LHCN-M2 (cell line): ENCODE data around the gene NEUROD2. TPM values are rescaled to one million over a fixed set of nuclear protein-coding genes. Genes with fewer than 3 reads are reported as not detected.

Source experiments
- DNase-seq: peaks from one replicate; pipeline ENCODE4 v3.0.0-alpha.2; 2012; ENCODE audit warnings: low read depth
- total RNA-seq: library from RNA; depleted of rRNA; stranded (reverse); fragments of >200 nt; gene quantifications from 2 replicates; pipeline ENCODE4 v1.2.3, GENCODE V29; 2014; rRNA removed

NEUROD2 gene
- total RNA-seq, 1 experiment from 2014 or later = not detected

DNA sequence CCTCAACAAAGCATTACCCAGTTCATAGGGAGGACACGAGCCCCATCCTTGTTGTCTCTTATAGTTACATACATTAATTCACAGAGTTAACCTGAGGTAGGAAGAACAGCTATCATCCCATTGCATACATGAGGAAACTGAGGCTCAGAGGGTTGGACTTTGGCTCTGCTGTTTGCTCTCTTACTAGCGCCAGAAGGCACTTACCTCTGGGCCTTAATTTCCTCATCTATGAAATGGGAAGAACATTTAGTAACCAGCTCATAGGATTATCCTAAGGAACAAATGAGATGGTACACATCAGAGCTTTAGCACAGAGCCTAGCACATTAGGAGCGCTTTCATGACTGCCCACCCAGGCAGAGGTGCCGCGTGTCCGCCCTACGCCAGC, 27.6 kb downstream of the NEUROD2 start:
- DNase-seq = no peak

DNA sequence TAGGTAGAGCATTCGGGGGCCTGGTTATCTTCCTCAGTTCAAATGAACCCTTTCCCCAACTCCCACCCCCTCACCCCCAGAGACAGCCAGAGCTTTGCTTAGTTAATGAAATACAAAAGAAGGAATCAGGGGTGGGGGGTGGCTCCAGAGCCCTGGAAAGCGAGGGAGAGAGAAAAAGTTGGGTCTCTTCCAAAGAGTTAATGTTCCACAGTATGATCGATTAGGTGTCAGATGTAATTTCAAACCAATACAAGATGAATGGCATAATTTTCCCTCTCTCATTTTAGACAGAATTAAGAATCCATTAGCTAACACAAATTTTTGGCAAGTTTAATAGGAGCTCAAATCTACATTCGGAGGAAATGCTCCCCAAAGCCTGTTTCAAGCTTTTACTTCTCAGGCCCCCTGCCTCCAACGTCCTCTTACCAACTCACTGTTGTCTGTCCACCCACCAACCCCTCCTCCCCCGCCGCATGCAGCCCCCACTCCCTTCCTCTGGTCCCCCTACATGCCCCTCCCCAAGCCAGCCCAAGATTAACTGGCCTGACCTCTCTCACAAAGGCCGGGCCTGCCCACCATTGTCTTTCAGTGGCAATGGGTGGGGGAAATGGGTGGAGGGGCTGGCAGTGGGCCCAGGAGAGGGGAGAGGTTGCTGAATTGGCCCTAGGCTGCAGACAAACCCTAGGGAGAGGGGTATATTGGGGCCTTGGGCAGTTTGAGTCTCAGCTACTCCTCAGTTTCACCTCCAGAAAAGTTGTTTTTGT, 28.2 kb downstream of the NEUROD2 start:
- DNase-seq = no peak

DNA sequence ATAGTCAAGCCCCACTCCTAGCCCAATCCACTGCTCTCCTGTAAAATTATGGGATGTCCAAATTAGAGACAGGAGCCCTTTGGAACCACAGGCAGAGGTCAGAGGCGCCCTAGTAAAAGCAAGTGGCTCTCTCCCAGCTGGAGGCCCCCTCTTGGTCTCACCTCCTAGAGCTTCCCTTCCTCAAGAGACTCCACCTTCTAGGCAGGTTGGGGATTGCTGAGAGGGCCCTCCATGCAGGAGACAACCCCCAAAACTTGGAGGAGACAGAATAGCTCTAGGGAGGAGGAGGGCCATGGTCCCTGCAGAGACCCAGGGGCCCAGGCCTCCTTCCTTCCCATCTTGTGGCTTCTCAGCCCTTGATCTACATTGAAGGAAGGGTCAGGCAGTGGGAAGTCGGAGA, 29.4 kb downstream of the NEUROD2 start:
- DNase-seq = no peak

DNA sequence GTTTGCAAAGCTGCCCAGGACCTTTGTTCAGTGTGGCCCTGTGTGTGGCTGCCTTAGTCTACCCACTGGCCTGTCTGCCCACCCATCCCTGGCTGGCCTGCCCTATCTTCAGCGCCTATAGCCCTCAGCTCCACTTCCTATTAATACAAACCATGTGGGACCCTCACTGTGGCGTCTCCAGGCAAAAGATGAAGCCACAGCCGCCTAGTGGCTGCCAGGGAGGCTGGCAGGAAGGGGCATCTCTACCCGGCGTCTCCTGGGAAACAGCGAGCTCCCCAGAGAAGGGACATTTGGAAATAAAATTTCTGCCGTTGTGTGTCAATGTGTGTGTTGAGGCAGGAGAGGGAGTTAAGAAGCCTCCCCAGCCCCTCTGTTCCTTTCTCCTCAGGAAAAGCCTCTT, 31.5 kb downstream of the NEUROD2 start:
- peak; percentile 10 for DNase-seq

DNA sequence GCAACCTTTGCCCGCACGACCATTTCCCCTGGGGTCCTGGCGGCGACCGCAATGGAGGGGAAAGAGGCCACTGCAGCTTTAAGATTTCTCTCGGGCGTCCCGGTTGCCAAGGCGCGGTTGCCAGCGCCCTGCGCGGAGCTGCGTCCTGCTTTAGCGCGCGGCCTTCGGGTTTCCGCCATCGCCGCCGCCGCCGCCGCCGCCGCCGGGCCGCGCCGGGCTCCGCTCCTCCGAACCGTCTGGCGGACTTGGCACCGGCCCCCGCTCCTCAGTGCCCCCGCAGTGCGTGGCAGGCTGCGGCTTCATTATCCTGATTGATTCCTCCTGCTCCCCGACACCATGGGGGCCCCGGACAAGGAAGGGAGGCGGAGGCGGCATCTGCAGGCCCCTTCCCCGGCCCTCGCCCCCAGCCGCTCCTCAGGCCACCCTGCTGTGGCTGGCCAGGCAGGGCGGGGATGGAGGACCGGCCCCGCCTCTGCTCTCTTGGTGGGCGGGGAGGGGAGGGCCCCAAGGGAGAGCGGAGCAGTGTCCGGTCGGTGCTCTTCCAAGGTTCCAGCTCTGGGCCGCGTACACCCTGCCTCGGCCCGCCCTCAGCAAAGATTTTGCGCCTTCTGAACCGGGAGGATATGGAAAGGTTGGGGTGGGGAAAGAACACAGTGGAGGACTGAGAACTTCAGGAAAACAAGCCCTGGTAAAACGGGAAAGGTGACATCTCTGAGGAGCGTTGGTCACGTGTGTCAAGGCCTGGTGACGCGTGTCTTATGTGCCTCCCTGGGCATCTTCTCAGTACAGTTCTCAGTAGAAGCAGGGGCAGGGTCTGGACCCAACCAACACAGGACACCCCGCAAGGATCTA, 34.0 kb downstream of the NEUROD2 start:
- peak; percentile 50 for DNase-seq

DNA sequence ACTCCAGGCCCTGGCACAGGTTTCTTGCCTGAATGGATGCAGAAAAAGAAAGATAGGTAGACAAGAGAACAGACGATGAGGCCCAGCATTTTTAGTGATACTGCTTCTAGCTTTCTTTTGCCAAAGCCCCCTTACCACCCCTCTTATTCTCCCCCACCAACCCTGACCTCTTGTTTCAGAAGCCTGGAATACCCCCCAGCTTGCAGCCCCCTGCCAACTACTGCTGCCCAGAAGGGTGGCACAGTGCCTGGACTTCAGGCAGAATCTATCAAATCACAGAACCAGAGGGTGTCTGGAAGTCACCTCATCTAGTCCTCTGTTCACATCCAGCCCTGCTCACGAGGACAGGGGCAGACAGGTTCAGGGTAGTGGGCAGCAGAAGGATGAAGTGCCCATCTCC, 35.6 kb downstream of the NEUROD2 start:
- DNase-seq = no peak

DNA sequence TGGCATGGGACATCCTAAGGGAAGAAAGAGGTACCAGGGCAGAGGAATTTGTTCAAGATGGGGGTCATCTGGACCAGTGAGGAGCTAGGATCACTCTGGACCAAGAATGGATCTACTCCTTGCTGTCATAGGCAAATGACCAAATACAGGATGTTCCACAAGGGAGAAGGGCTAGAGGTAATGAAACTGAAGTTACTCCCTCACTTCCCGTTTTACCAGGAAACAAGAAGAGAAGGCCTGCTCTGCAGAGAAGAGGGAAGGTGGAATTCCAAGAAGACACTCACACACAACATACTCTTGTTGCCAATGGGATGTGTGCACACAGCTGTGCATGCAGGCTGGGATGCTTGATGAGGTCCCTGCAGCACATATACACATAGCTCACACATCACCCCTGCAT, 38.6 kb downstream of the NEUROD2 start:
- no peak for DNase-seq

DNA sequence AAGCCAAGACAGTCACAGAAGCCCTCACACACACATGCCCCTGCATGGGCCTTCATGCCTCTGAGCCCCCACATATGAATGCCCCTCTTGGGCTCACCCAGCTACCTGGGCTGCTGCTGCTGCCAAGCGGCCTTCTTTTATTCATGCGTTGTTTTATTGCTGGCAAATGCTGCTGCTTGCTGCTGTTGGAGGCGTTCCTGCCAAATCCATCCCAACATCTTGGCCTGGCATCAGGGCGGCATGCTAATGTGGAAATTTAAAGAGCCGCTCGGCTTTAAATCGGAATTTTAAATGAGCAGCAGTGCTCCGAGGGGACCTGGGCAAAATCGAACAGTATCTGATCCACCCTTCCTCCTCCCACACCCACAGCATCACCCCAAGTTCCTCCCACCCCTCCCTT, 39.0 kb downstream of the NEUROD2 start:
- no peak for DNase-seq

DNA sequence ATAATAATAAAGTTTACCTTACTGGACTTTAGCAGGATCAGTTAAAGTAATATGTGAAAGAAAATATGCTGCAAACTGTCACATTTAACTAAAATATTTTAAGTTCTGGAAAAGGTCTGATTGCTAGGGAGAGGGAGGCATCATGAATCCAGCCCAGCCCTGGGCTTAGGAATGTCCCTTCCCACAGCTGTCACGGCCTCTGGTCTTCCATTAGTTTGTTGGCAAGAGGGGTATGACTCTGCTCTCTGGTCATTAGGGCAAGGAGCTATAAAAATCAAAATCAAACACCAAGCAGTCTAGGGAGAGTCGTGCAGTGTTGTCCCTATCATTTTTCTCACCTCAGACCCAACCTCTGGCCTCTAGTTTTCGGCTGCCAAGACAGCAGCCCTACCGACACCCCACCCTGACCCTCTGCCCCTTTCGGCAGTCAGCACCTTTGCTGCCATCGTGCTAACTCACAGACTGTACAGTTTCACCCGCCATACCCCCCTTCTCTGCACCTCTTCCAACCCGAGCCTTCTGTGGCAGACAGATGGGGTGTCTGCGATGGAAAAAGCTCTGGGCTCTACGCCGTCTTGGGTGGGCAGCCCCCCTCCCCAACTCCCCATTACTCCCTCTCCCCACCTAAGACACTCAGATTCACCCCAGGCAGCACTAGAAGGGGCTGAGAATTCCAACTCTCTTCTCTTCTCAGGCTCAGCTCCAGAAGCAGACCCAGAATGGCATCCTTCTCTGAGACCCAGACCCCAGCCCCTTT, 41.4 kb downstream of the NEUROD2 start:
- no peak for DNase-seq

DNA sequence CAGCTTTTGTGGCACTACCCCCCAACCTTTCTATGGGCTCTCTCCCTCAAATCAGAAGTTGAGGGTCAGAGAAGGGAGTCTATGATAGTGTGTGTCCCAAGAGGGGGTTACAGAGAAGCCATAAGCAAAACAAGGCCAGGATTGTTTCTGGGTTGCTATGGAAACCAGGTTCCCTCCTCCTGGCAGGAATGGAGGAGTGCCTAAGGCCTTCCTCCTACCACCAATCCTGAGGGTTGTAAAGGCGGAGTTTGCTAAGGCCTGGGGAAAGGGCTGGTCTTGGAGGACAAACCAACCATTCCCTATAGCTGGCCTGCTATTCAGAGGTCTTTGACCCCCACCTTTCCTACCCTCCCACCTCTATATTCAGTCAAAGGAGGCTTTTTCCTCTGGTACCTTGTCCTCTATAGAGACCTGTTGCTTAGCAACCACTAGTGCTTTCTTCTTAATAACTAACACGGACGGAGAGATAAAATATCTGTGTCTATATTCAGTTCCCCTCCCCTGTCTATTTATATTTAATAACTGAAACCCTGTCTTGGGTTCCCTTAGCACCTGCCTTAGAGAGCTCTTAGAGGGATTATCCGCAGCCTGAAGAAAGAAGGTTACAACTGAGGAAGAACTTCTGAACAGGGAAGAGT, 43.4 kb downstream of the NEUROD2 start:
- DNase-seq = no peak

DNA sequence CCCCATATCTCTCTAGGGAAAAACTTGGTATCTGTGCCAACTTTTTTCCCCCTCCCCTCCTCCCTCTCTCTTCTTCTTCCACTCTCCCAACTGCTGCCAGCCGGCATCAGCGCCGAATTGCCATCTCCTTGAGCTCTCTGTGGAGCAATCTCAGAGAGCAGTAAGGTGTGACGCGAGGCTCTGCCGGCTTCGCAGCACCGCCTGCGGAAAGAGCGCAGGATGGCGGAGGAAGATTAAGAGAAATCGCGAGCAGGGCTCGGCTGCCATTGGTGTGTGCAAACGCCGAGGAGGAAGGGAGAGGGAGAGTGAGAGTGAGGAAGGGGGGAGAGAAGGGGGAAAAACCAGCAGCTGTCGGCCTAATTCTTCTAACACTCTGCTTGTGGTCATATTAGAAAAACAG, 44.2 kb downstream of the NEUROD2 start:
- no peak for DNase-seq

DNA sequence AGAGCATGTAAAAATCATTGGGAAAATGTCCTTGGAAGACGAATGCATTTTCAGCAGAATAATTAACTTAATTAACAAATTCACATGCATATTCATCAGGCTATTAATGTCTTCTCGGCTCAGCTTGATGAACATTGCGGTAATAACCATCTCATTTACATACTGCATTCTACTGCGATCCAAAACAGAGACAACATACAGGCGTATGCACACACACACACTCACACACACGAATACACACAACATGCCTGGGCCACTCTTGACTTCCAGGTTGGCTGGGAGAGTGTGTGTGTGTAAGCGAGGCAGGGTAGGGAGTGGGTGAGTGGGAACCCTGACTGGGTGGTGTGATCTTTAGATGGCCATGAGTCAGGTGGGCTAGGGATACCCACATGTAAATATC, 44.7 kb downstream of the NEUROD2 start:
- DNase-seq = no peak

DNA sequence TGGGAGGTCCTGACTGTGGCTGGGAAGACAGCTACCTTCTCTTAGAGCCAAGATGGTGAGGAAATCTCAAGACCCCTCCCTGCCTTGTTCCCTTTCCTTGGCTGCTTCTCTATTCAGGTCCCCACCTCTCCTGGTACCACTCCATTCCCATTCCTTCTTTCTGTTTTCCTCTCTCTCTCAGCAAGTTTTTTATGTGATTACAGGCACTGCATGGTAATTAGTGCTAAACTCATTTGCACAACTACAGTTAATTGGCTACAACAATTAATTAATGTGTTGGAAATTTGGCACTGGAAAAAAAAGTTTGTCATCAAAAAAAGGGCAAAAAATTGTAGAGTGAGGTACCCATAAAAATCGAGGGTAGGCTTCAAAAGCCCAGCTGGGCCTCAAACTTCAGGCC, 45.3 kb downstream of the NEUROD2 start:
- no peak for DNase-seq

DNA sequence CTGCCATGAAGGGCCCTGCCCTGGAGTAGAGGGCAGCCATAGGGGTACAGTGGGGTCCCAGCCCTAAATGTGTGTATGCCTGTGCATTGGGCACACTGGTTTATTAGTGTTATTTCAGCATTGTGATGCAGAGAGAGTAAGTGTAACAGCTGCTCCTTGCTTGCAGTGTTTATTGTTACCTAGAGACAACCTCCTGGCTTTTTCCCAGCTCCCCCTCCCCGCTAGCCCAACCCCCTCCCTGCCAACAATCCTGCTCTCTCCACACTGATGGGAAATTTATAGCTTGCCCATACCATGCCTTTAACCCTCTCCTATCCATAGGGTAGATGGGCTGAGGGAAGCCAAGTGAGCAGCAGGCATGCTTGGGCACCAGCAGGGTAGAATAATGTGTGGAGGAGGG, 51.3 kb downstream of the NEUROD2 start:
- DNase-seq = no peak

DNA sequence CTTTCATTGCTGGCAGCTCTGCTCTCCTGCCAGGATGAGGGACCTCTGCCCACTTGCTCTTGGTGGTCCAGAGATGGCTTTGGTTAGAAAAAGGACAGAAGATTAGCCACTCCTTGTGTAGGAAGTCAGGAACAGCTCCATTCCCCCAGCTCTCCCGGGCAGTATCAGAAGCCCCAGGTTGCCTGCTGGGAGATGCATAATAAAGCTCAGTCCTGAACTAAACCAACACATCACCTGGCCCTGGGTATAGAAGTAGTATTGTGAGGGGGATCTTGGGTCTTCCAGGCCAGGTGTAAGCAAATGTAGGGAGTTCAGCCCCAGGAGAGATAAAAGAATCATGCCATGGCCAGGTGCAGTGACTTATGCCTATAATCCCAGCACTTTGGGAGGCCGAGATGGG, 52.4 kb downstream of the NEUROD2 start:
- DNase-seq = no peak

Other genes with a start within 250 kb of the NEUROD2 start
- 4.6 and 7.0 TPM in 2 replicates for gene FBXL20, start 206.3 kb downstream of the NEUROD2 start, total RNA-seq
- gene MED1, start 156.7 kb downstream of the NEUROD2 start, total RNA-seq = 17.2 and 21.3 TPM in 2 replicates
- 26.0 and 27.7 TPM in 2 replicates for gene CDK12, start 146.4 kb downstream of the NEUROD2 start, total RNA-seq
- not detected in 2 replicates for gene PPP1R1B, start 19.0 kb upstream of the NEUROD2 start, total RNA-seq
- 36.4 and 46.0 TPM in 2 replicates for gene STARD3, start 29.2 kb upstream of the NEUROD2 start, total RNA-seq
- 0.40 TPM in 1 of 2 replicates, not detected in the other for gene TCAP, start 57.4 kb upstream of the NEUROD2 start, total RNA-seq
- gene PNMT, start 60.5 kb upstream of the NEUROD2 start, total RNA-seq = 0.17 TPM in 1 of 2 replicates, not detected in the other
- gene PGAP3, start 80.1 kb upstream of the NEUROD2 start, total RNA-seq = 14.0 and 16.1 TPM in 2 replicates
- gene ERBB2, start 92.1 kb upstream of the NEUROD2 start, total RNA-seq = 35.8 and 39.8 TPM in 2 replicates
- gene MIEN1, start 122.6 kb upstream of the NEUROD2 start, total RNA-seq = 68.3 and 71.0 TPM in 2 replicates
- 0.06 TPM in 2 replicates for gene GRB7, start 130.0 kb upstream of the NEUROD2 start, total RNA-seq